ENCODE data around the gene EEF1G. TPM values are rescaled to one million over a fixed set of nuclear protein-coding genes. Genes with fewer than 3 reads are reported as not detected.
"Not testable (repeated sequence)": the region's sequence is repeated elsewhere in the genome, so short reads cannot be mapped to it uniquely, and the experiment has no call there.

Gene EEF1G
- total and polyA plus RNA-seq, 4 donors: 787 to 1,857 (median 1,119) TPM

DNA sequence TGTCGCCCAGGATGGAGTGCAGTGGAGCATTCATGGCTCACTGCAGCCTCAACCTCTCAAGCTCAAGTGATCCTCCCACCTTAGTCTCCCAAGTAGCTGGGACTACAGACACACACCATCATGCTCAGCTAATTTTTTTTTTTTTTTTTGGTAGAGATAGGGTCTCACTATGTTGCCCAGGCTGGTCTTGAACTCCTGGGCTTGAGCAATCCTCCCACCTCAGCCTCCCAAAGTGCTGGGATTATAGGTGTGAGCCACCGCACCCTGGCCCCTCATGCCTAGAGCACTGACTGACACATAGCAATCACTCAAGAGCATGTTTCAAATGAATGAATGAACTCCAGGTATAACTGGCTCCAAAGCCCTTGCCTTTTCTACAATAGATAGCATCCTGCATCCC, 23.2 kb downstream of the EEF1G start:
- H3K36me3 ChIP-seq (ENCODE audit: control insufficient read depth in 1 of 2, insufficient read depth in 2 of 2, low read length in 1 of 2); H3K4me3 ChIP-seq (ENCODE audit: low read length in 2 of 2); H3K27ac ChIP-seq (ENCODE audit: low read depth in 1 of 2, low read length in 2 of 2); DNase-seq; intact Hi-C loops (cut with DNase I); H3K27me3 ChIP-seq (ENCODE audit: control insufficient read depth in 1 of 2, insufficient read depth in 2 of 2, low read length in 1 of 2); ATAC-seq (ENCODE audit: low FRiP score); H3K4me1 ChIP-seq (ENCODE audit: control insufficient read depth in 1 of 2, insufficient read depth in 2 of 2, low read length in 2 of 2); H3K9me3 ChIP-seq (ENCODE audit: control insufficient read depth, low read length): not testable (repeated sequence)
- WGBS, 2 donors: 85 to 92% methylated on average over 2 of the region's 2 CpGs

DNA sequence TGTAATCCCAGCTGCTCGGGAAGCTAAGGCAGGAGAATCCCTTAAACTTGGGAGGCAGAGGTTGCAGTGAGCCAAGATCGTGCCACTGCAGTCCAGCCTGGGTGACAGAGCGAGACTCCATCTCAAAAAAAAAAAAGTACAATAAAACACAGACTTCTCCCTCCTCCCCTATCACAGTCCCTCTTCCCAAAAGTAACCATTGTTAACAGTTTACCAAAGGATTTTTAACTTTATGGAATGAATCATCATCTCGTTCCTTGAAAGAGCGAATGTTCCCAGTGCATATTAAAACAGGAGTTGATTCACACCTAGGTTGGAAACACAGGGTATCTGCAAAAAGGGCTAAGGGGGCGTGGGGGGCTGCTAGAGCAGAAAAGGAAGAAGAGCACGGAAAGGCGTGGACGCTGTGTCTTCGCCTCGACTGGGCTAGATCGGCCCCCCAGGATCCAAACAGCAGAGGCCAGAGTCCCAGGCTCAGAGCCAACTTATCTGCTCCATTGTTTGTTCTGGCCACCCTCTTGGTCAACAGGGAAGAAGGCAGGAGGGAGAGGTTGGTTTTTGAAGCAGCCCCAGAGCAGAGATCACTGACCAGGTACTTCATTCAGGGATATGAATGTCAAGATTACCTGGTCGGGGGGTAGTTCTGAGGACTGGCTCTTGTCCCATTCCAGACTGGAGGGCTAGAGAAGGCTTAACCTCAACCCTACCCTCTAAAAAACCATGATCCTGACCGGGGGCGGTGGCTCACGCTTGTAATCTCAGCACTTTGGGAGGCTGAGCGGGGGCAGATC, 25.0 kb downstream of the EEF1G start:
- Histone ChIP-seq H3K9me3 (ENCODE audit: control insufficient read depth, low read length) (no peaks in the 10 kb centered on the region), H3K27me3 (ENCODE audit: control insufficient read depth in 1 of 2, insufficient read depth in 2 of 2, low read length in 1 of 2) (no peaks in the 10 kb centered on the region), H3K36me3 (ENCODE audit: control insufficient read depth in 1 of 2, insufficient read depth in 2 of 2, low read length in 1 of 2) (no peaks in the 10 kb centered on the region), H3K4me1 (ENCODE audit: control insufficient read depth in 1 of 2, insufficient read depth in 2 of 2, low read length in 2 of 2) (no peaks in the 10 kb centered on the region), H3K4me3 (ENCODE audit: low read length in 2 of 2) (no peak overlapping the region), H3K27ac (ENCODE audit: low read depth in 1 of 2, low read length in 2 of 2) (peak overlapping the region in 1 of 2 donors; percentile 72)
- intact Hi-C loops (cut with DNase I): loop anchor here in 1 of 2 donors (5.0 kb wide), 1 partner anchor 106 kb away; no protein-coding TSS in a partner anchor
- DNase-seq (no peak), ATAC-seq (ENCODE audit: low FRiP score) (no peak)
- WGBS, 2 donors: 23 to 24% methylated on average over 17 of the region's 17 CpGs

DNA sequence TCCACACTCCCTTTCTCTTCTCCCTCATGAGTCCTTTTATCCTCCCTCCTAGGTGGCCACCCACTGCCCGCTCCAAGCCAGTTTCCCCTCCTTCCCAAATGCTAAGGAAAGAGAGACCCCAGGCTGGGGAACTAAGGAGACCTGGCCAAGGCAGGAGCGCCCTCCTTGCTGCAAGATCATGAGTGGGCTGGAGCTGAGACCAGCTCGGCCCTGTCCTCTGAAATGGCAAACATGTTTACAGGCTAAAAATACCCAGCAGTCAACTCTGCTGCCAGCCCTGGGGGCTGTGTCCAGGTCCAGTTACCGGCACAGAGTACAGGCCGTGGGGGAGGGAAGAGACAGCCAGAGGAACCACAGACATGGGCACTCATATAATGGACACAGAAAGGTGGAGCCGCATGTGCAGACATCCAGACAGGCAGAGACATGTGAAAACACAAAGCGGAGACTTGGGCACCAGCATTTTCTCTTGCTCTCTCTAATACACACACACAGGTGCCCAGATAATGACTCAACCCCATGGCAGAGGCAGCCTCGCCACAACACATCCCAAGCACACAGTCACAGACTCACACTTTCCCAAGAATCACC, 25.9 kb downstream of the EEF1G start:
- ATAC-seq (ENCODE audit: low FRiP score): no peak
- H3K4me1 ChIP-seq (ENCODE audit: control insufficient read depth in 1 of 2, insufficient read depth in 2 of 2, low read length in 2 of 2): no peaks in the 10 kb centered on the region
- DNase-seq: peak in 1 of 2 donors; percentile 55
- peak overlapping the region; percentile 86 to 98 for H3K4me3 ChIP-seq (ENCODE audit: low read length in 2 of 2)
- 9 to 10% methylated on average over 8 of the region's 8 CpGs for WGBS, 2 donors
- H3K27ac ChIP-seq (ENCODE audit: low read depth in 1 of 2, low read length in 2 of 2): peak overlapping the region; percentile 64 to 72
- H3K9me3 ChIP-seq (ENCODE audit: control insufficient read depth, low read length): no peaks in the 10 kb centered on the region
- H3K27me3 ChIP-seq (ENCODE audit: control insufficient read depth in 1 of 2, insufficient read depth in 2 of 2, low read length in 1 of 2): no peaks in the 10 kb centered on the region
- H3K36me3 ChIP-seq (ENCODE audit: control insufficient read depth in 1 of 2, insufficient read depth in 2 of 2, low read length in 1 of 2): no peaks in the 10 kb centered on the region
- intact Hi-C loops (cut with DNase I): loop anchor here in 1 of 2 donors (5.0 kb wide), 1 partner anchor 105 kb away; no protein-coding TSS in a partner anchor

DNA sequence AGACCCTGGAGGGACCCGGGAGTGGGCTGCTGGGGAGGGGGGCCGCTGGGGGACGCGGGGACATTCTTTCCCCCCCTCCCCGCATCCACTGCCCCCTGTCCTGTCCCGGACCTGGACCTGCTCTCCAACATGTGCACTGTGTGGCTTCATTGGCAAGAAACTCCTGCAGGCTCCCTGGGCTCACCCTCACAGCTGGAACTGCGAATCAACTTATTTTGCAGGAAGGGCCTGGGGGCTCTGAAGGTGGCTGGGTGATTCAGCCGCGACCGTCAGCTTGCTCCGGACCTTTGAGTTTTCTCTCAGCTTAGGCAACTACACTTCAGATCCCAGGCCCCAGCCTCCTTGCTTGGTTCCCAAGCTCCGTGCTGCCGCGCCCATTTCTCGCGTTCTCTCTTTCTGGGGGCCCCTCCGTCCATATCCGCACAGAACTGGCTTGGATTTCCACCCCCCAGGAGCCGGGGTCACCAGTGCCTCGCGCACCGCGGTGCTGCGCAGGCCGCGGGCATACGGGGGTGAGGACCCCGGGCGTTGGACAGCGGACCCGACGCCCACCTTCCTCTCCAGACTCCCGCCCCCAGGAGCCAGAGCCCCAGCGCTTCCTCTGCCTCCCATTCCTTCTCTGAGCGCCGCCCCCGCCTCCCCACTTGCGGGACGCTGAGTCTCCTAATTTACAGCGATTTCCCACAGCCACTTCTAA, 26.6 kb downstream of the EEF1G start:
- peak; percentile 66 to 80 for DNase-seq

DNA sequence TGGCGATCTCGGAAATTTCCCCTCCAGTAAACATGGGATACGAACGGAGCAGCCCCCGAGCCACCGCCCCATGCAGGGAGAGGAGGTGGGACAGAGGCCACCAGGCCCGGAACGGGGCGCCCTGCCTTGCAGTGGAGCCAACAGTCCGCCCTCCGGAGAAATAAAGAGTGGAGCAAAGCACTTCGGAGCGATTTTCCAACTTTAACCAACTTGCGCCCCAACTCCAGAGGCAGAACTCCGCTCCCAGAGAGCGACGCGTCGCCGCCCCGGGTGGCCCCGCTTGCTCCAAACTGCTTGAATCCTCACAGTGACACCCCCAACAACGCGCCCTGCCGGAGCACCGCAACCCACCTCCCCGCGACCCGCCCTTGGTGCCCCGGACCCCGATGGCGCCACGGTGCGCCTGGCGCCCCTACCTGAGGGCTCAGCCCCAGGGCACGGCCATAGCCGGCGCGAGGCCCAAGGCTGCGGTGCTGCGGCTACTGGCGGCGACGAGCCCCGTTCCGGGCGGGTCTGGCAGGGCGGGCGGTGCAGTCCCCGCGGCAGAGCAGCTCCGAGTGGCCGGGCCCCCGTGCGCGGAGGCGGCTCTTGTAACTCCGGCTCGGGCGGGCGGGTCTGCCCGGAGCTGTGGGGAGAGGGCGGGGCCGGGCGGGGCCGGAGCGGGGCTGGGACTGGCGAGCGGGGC, 27.3 kb downstream of the EEF1G start, which contains the start of gene AHNAK:
TSS of gene AHNAK (minus strand) at position 563 of the 685 bp plus-strand sequence. CDS start 10,708 bp downstream, outside the sequence.
- 1% methylated on average over 36 to 69 of the region's 69 CpGs for WGBS, 2 donors
- H3K27me3 ChIP-seq (ENCODE audit: control insufficient read depth in 1 of 2, insufficient read depth in 2 of 2, low read length in 1 of 2): no peaks in the 10 kb centered on the region
- peak within 1 kb of the TSS; percentile 86 to 98 for H3K4me3 ChIP-seq (ENCODE audit: low read length in 2 of 2)
- peak within 1 kb of the TSS; percentile 64 to 98 for H3K27ac ChIP-seq (ENCODE audit: low read depth in 1 of 2, low read length in 2 of 2)
- DNase-seq: peak; percentile 93 to 95
- H3K4me1 ChIP-seq (ENCODE audit: control insufficient read depth in 1 of 2, insufficient read depth in 2 of 2, low read length in 2 of 2): no peaks in the 10 kb centered on the region
- intact Hi-C loops (cut with DNase I): loop anchor here in 1 of 2 donors (5.0 kb wide), 1 partner anchor 104 kb away; no protein-coding TSS in a partner anchor
- H3K9me3 ChIP-seq (ENCODE audit: control insufficient read depth, low read length): no peaks in the 10 kb centered on the region
- no peaks in the 10 kb centered on the region for H3K36me3 ChIP-seq (ENCODE audit: control insufficient read depth in 1 of 2, insufficient read depth in 2 of 2, low read length in 1 of 2)
- peak; percentile 83 for ATAC-seq (ENCODE audit: low FRiP score)

More for the DNA sequence above, 26.6 kb downstream of the EEF1G start:
- Histone ChIP-seq H3K27me3 (ENCODE audit: control insufficient read depth in 1 of 2, insufficient read depth in 2 of 2, low read length in 1 of 2) (no peaks in the 10 kb centered on the region), H3K36me3 (ENCODE audit: control insufficient read depth in 1 of 2, insufficient read depth in 2 of 2, low read length in 1 of 2) (no peaks in the 10 kb centered on the region), H3K4me1 (ENCODE audit: control insufficient read depth in 1 of 2, insufficient read depth in 2 of 2, low read length in 2 of 2) (no peaks in the 10 kb centered on the region), H3K27ac (ENCODE audit: low read depth in 1 of 2, low read length in 2 of 2) (peak overlapping the region; percentile 64 to 72), H3K9me3 (ENCODE audit: control insufficient read depth, low read length) (no peaks in the 10 kb centered on the region), H3K4me3 (ENCODE audit: low read length in 2 of 2) (peak overlapping the region; percentile 86 to 98)
- ATAC-seq (ENCODE audit: low FRiP score): no peak
- WGBS, 2 donors: 2 to 3% methylated on average over 39 to 40 of the region's 40 CpGs
- intact Hi-C loops (cut with DNase I): loop anchor here in 1 of 2 donors (5.0 kb wide), 1 partner anchor 105 kb away; no protein-coding TSS in a partner anchor

DNA sequence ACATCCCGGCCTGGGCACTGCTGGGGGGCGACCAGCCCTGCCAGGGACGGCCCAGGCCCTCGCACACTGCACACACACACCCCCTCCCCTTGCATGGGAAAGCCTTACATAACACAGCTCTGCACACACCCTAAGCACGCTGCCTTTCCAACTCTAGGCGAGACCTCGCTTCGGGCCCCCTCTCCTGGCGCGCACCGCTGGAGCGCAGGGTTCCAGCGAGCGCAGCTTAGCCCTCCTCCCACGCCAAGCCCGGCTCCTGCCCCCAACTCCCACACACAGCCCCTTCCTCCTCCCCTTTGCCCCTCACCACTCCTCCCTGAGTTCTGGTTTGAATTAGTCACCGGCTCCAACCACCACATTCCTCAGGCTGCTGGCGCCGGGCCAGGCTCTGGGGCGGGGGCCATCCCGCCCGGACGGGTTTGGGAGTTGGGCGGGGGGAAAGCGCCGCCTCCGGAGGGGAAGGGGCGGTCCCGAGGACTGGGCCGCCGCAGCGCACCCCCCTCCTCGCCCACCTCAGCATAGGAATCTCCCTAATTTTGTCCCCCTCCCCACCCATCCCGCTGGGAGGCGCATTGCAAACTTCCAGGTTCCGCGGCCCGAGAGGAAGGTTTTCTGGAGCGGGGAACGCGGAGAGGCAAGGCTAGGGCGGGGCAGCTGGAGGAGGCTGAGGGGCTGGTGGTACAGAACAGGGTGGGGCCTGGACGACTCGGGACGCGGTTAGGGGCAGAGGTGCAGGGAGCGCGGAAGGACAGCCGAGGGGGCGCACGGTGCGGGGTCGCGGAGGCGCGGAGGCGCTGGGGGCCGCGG, 28.1 kb downstream of the EEF1G start:
- H3K27ac ChIP-seq (ENCODE audit: low read depth in 1 of 2, low read length in 2 of 2): peak overlapping the region; percentile 64 to 98
- no peaks in the 10 kb centered on the region for H3K9me3 ChIP-seq (ENCODE audit: control insufficient read depth, low read length)
- intact Hi-C loops (cut with DNase I): loop anchor here in 1 of 2 donors (2.0 to 5.0 kb wide), 2 partner anchors 15 to 103 kb away; no protein-coding TSS in a partner anchor
- DNase-seq (peak; percentile 96 to 99), ATAC-seq (ENCODE audit: low FRiP score) (peak; percentile 76)
- peak overlapping the region; percentile 86 to 98 for H3K4me3 ChIP-seq (ENCODE audit: low read length in 2 of 2)
- H3K27me3 ChIP-seq (ENCODE audit: control insufficient read depth in 1 of 2, insufficient read depth in 2 of 2, low read length in 1 of 2): no peaks in the 10 kb centered on the region
- H3K4me1 ChIP-seq (ENCODE audit: control insufficient read depth in 1 of 2, insufficient read depth in 2 of 2, low read length in 2 of 2): no peaks in the 10 kb centered on the region
- 1% methylated on average over 50 to 59 of the region's 59 CpGs for WGBS, 2 donors
- no peaks in the 10 kb centered on the region for H3K36me3 ChIP-seq (ENCODE audit: control insufficient read depth in 1 of 2, insufficient read depth in 2 of 2, low read length in 1 of 2)

DNA sequence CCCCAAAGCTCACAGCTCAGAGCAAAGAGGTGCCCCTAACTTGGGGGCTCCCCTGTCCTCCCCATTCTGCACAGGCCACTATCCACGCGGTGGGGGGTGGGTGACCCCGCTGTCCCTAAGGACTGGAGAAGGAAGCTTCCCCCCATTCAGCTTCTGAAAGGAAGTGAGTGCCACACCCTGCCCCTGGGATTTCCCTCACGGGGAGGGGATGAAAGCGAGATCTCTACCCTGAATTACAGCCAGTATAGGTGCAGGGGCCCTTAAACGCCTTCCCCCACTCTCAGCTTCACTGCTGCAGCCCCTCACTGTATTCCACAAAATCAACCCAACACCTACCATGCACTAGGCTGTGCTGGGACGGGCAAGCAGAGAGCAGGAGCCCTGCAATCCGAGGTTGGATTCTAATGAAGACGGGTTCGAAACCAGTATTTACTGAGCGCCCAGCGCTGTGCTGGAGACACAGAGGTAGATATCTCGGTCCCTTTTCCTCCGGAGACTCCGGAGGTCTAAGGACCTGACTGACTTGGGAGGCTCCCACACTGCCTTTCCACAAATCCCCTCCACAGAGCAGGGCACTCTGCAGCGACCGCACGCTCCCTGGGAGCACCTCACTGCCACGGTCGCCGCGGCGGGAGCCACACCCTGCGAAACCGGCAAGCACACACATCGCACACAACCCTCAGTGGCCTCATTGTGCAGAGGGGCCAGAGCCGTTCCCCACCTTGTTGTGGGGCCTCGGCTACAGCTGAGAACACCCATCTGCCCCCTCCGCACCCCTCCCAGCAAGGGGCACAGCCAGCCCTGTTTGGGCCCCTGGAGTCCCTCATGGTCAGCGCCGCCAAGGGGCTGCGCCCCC, 28.9 kb downstream of the EEF1G start:
- Histone ChIP-seq H3K4me3 (ENCODE audit: low read length in 2 of 2) (peak overlapping the region; percentile 86 to 98), H3K9me3 (ENCODE audit: control insufficient read depth, low read length) (no peaks in the 10 kb centered on the region), H3K27ac (ENCODE audit: low read depth in 1 of 2, low read length in 2 of 2) (peak overlapping the region in 1 of 2 donors; percentile 8), H3K4me1 (ENCODE audit: control insufficient read depth in 1 of 2, insufficient read depth in 2 of 2, low read length in 2 of 2) (peaks cover 0 to 3% of the 10 kb centered on the region in 2 donors), H3K27me3 (ENCODE audit: control insufficient read depth in 1 of 2, insufficient read depth in 2 of 2, low read length in 1 of 2) (no peaks in the 10 kb centered on the region), H3K36me3 (ENCODE audit: control insufficient read depth in 1 of 2, insufficient read depth in 2 of 2, low read length in 1 of 2) (no peaks in the 10 kb centered on the region)
- DNase-seq (peak in 1 of 2 donors; percentile 60), ATAC-seq (ENCODE audit: low FRiP score) (no peak)
- intact Hi-C loops (cut with DNase I): loop anchor here (2.0 to 5.0 kb wide), 3 partner anchors 16 to 103 kb away; no protein-coding TSS in a partner anchor
- 1% methylated on average over 32 of the region's 32 CpGs for WGBS, 2 donors

Measured in aorta (tissue), 5 donors.